ENCODE data around the gene ZBTB38. TPM values are rescaled to one million over a fixed set of nuclear protein-coding genes. Genes with fewer than 3 reads are reported as not detected.

ZBTB38 gene
- total RNA-seq, 2 experiments from 2014 or later: 21.8 to 22.0 TPM

DNA sequence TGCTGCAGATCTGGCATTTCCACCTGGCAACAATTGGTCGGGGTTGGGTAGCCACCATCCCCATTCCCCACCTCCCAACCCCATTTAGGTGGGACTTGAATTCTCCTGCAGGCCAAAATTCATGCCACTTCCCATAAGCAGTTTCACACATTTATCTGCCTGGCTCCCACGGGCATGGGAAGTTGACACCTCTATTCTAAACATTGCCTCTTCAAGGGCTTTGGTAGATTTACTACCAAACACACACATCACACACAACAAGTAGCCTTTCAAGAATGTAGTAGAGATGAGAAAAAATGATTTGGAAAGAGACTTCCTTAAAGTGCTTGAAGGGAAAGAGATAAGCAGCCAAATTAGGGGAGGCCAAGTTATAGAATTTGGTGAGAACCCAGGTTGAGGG, 30.9 kb downstream of the ZBTB38 start:
- H3K27ac Mint-ChIP-seq: peak overlapping the region; percentile 67
- H3K4me1 Mint-ChIP-seq (ENCODE audit: low read depth): peaks cover 43% of the 10 kb centered on the region
- H3K4me1 ChIP-seq (ENCODE audit: insufficient read depth, low read length): peaks cover 21% of the 10 kb centered on the region
- H3K27me3 ChIP-seq (ENCODE audit: control insufficient read depth in 1 of 2, insufficient read depth in 2 of 2, low read length in 2 of 2): no peaks in the 10 kb centered on the region
- no peak overlapping the region for H3K4me3 ChIP-seq (ENCODE audit: low read length)
- ChIA-PET POLR2A (no interaction called here), CTCF (no interaction called here)
- no peak for DNase-seq
- ATAC-seq (ENCODE audit: poor library complexity): no peak
- H3K9me3 Mint-ChIP-seq: peaks cover 2% of the 10 kb centered on the region
- TF ChIP-seq, protein P1, sequence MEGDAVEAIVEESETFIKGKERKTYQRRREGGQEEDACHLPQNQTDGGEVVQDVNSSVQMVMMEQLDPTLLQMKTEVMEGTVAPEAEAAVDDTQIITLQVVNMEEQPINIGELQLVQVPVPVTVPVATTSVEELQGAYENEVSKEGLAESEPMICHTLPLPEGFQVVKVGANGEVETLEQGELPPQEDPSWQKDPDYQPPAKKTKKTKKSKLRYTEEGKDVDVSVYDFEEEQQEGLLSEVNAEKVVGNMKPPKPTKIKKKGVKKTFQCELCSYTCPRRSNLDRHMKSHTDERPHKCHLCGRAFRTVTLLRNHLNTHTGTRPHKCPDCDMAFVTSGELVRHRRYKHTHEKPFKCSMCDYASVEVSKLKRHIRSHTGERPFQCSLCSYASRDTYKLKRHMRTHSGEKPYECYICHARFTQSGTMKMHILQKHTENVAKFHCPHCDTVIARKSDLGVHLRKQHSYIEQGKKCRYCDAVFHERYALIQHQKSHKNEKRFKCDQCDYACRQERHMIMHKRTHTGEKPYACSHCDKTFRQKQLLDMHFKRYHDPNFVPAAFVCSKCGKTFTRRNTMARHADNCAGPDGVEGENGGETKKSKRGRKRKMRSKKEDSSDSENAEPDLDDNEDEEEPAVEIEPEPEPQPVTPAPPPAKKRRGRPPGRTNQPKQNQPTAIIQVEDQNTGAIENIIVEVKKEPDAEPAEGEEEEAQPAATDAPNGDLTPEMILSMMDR (IDR thresholded peaks at IDR 0.05): no peak
- intact Hi-C loops (cut with DNase I, micrococcal nuclease): no loop called here
- H3K36me3 Mint-ChIP-seq (ENCODE audit: low read depth): peaks cover 15% of the 10 kb centered on the region
- no peaks in the 10 kb centered on the region for H3K27me3 Mint-ChIP-seq
- H3K27ac ChIP-seq (ENCODE audit: low read depth in 1 of 2, low read length in 2 of 2): no peak overlapping the region
- H3K4me3 Mint-ChIP-seq: peak overlapping the region; percentile 43
- H3K36me3 ChIP-seq (ENCODE audit: insufficient read depth, low read length): peaks cover 5% of the 10 kb centered on the region
- H3K9me3 ChIP-seq (ENCODE audit: control insufficient read depth in 1 of 2, insufficient read depth in 1 of 2, low read length in 2 of 2): peaks cover 0 to 9% of the 10 kb centered on the region in 2 experiments

DNA sequence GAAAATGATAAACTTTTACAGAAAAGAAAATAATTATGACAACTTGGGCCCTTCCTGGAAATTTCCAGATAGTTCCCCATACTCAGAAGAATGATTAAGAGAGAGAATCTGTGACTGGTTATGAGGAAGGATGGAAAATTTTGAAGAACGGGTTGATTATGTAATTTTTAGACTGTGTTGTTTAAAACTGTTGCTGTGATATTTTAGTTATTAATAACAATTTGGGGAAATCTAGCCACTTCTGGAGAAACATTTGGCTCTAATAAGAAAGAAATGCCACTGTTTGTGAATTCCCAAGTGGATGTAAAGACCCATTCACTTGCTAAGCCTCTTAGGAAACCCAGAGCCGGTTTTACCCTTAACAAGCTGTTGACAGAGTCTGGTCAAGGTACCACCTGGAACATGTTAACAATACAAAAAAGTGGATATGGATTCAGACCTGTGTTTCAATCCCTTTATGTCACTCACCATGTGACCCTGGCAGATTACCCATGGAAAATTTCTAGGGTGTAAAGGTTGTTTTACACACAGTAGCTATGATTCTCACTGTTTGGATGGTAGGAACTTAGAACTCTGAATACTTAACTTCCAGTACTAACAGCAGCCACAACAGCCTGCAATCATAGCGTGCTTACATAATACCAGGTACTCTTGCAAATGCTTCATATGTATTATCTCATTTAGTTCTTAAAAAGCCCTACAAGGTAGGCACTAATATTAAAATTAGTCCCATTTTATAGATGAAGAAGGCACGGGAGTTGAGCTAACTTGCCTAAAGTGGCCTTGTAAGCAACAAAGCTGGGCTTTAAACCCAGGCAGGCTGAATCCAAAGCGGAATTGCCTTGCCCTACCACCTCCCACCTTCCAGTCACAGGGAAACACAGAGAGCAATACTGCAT, 32.0 kb downstream of the ZBTB38 start:
- no peak overlapping the region for H3K27ac ChIP-seq (ENCODE audit: low read depth in 1 of 2, low read length in 2 of 2)
- no peaks in the 10 kb centered on the region for H3K27me3 Mint-ChIP-seq
- no peak for ATAC-seq (ENCODE audit: poor library complexity)

DNA sequence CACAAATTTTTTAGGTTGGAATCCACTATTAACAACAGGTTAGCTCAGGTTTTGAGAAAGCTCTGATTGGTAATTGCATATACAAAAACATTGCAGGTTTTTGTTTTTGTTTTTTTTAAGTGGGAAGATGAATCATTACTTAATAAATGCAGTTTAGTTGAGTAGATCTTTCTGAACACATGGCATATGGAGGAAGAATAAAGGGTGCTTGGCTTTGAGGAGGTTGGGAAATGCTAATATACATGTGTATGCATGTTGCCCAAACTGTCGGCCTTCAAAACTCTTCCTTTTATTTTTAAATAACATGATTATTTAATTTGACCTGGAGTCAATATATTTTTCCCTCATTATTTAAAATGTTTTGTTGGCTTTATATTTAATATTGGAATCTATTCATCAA, 32.8 kb downstream of the ZBTB38 start:
- TF ChIP-seq, protein P1 (IDR thresholded peaks at IDR 0.05): no peak
- no peak overlapping the region for H3K4me3 ChIP-seq (ENCODE audit: low read length)
- H3K27me3 Mint-ChIP-seq: no peaks in the 10 kb centered on the region
- intact Hi-C loops (cut with DNase I, micrococcal nuclease): loop anchor here in 1 of 2 experiments (1.0 kb wide), 1 partner anchor 10 kb away; no protein-coding TSS in a partner anchor
- H3K27ac Mint-ChIP-seq: peak overlapping the region; percentile 67
- DNase-seq: no peak
- peak overlapping the region; percentile 90 for H3K4me3 Mint-ChIP-seq
- no peaks in the 10 kb centered on the region for H3K27me3 ChIP-seq (ENCODE audit: control insufficient read depth in 1 of 2, insufficient read depth in 2 of 2, low read length in 2 of 2)
- ChIA-PET CTCF (interaction anchor here (1.2 to 1.6 kb wide), 5 partner anchors 15 to 89 kb away, joined by 3 to 5 read pairs (median 4); no protein-coding TSS in a partner anchor), POLR2A (interaction anchor here (0.6 to 5.3 kb wide), 8 partner anchors 12 to 89 kb away, joined by 3 to 114 read pairs (median 4); no protein-coding TSS in a partner anchor)
- H3K9me3 ChIP-seq (ENCODE audit: control insufficient read depth in 1 of 2, insufficient read depth in 1 of 2, low read length in 2 of 2): peaks cover 0 to 9% of the 10 kb centered on the region in 2 experiments
- H3K4me1 ChIP-seq (ENCODE audit: insufficient read depth, low read length): peaks cover 28% of the 10 kb centered on the region
- H3K36me3 ChIP-seq (ENCODE audit: insufficient read depth, low read length): peaks cover 23% of the 10 kb centered on the region
- H3K9me3 Mint-ChIP-seq: peaks cover 2% of the 10 kb centered on the region
- H3K36me3 Mint-ChIP-seq (ENCODE audit: low read depth): peaks cover 33% of the 10 kb centered on the region
- peaks cover 59% of the 10 kb centered on the region for H3K4me1 Mint-ChIP-seq (ENCODE audit: low read depth)
- H3K27ac ChIP-seq (ENCODE audit: low read depth in 1 of 2, low read length in 2 of 2): no peak overlapping the region
- no peak for ATAC-seq (ENCODE audit: poor library complexity)

More for the DNA sequence above, 32.0 kb downstream of the ZBTB38 start:
- TF ChIP-seq, protein P1 (IDR thresholded peaks at IDR 0.05): no peak
- Mint-ChIP-seq H3K4me1 (ENCODE audit: low read depth) (peaks cover 53% of the 10 kb centered on the region), H3K4me3 (peak overlapping the region; percentile 90), H3K9me3 (peaks cover 2% of the 10 kb centered on the region), H3K27ac (peak overlapping the region; percentile 67), H3K36me3 (ENCODE audit: low read depth) (peaks cover 26% of the 10 kb centered on the region)
- intact Hi-C loops (cut with DNase I, micrococcal nuclease): no loop called here
- peaks cover 15% of the 10 kb centered on the region for H3K36me3 ChIP-seq (ENCODE audit: insufficient read depth, low read length)
- CTCF ChIA-PET: interaction anchor here (0.7 to 1.6 kb wide), 6 partner anchors 14 to 89 kb away, joined by 3 to 5 read pairs (median 4); no protein-coding TSS in a partner anchor
- H3K4me1 ChIP-seq (ENCODE audit: insufficient read depth, low read length): peaks cover 28% of the 10 kb centered on the region
- no peak overlapping the region for H3K4me3 ChIP-seq (ENCODE audit: low read length)
- POLR2A ChIA-PET: interaction anchor here (0.9 to 5.3 kb wide), 7 partner anchors 12 to 89 kb away, joined by 3 to 114 read pairs (median 4); no protein-coding TSS in a partner anchor
- peaks cover 0 to 9% of the 10 kb centered on the region in 2 experiments for H3K9me3 ChIP-seq (ENCODE audit: control insufficient read depth in 1 of 2, insufficient read depth in 1 of 2, low read length in 2 of 2)
- no peak for DNase-seq
- H3K27me3 ChIP-seq (ENCODE audit: control insufficient read depth in 1 of 2, insufficient read depth in 2 of 2, low read length in 2 of 2): no peaks in the 10 kb centered on the region
